ENCODE results near the gene GTPBP1. TPM values are rescaled to one million over a fixed set of nuclear protein-coding genes. Genes with fewer than 3 reads are reported as not detected.

The GTPBP1 gene
- total and polyA plus RNA-seq, 2 of the 13 experiments (the other 11 are each of a cell fraction or from before 2014, with no cell fraction given): 22.3 to 27.0 TPM

DNA sequence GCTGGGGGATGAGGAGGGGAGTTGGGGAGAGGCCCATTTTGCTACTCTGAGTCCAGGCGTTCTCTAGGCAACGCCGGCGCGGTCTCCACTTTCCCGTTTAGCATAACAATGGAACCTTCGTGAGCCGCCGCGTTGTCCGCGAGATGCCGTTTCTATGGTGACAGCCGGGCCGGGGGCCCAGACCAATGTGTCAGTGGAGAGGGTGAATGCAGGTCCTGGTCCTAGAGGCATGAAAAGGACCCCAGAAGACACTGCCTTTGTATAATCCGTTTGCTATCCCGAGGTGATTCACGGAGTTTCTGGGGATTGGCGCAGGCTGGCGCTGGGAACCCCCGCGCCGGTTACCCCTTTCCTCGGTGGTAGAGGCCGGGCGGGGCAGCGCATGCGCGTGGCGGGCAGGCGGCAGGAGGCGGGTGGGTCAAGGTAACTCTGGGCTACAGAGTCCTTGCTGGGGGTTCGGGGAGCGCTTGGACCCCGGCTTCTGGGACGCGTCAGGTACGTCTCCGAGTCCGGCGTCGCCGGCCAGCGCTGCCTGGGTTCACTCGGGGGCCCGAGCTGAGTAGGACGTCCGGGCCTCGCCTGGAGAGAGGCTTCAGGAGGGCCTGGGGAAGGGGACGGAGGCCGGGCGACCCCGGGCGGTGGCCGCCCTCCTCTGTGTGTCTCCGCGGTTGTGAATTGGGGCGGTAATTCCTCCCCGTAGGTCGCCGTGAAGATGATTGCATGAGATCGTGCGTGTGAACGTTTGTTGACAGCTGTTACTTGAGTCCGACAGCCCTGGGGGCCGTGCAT lies 49.3 kb upstream of the GTPBP1 start, which contains the start of the genes CBY1 and FAM227A (continued):
- TF ChIP-seq HNRNPLL (IDR thresholded peaks at IDR 0.05; ENCODE audit: low read depth, low read length, poor library complexity, severe bottlenecking) (peak; percentile 26), ZNF720 (CRISPR knock-in tag; IDR thresholded peaks at IDR 0.05) (no peak), ZNF788 (CRISPR knock-in tag; IDR thresholded peaks at IDR 0.05; ENCODE audit: borderline replicate concordance) (no peak), NFYB (CRISPR knock-in tag; IDR thresholded peaks at IDR 0.05) (no peak), MTF1 (CRISPR knock-in tag; IDR thresholded peaks at IDR 0.05) (no peak), TSC22D2 (CRISPR knock-in tag; IDR thresholded peaks at IDR 0.05; ENCODE audit: borderline replicate concordance) (no peak), ZBTB20 (CRISPR knock-in tag; IDR thresholded peaks at IDR 0.05; ENCODE audit: borderline replicate concordance, low read depth) (peak; percentile 78), ZNF343 (CRISPR knock-in tag; IDR thresholded peaks at IDR 0.05) (peak; percentile 54; the same call in 1 of the 2 replicates), ETV6 (CRISPR knock-in tag; conservative IDR thresholded peaks at IDR 0.05) (no peak), CHCHD3 (CRISPR knock-in tag; IDR thresholded peaks at IDR 0.05) (0 out of 2 replicates have a peak, but pooled peaks have one; percentile 48), ZKSCAN8 (CRISPR knock-in tag; IDR thresholded peaks at IDR 0.05; ENCODE audit: borderline replicate concordance) (no peak), SOX6 (IDR thresholded peaks at IDR 0.05) (no peak), SOX6 (CRISPR knock-in tag; IDR thresholded peaks at IDR 0.05) (peak; percentile 87), POLR2A (IDR thresholded peaks at IDR 0.05; ENCODE audit: insufficient read depth in 1 of 2, low read depth in 2 of 2, low read length in 2 of 2) (peak; percentile 59 to 77; a peak in 3 of 4 replicates), ZNF816 (CRISPR knock-in tag; IDR thresholded peaks at IDR 0.05; ENCODE audit: borderline replicate concordance) (0 out of 2 replicates have a peak, but pooled peaks have one; percentile 48), U2AF2 (IDR thresholded peaks at IDR 0.05; ENCODE audit: low read depth, low read length) (no peak), BHLHE40 (IDR thresholded peaks at IDR 0.05; ENCODE audit: low read length) (peak; percentile 95), ZNF644 (CRISPR knock-in tag; IDR thresholded peaks at IDR 0.05; ENCODE audit: low read depth) (no peak), ZNF441 (CRISPR knock-in tag; IDR thresholded peaks at IDR 0.05; ENCODE audit: borderline replicate concordance) (peak; percentile 63; the same call in 1 of the 2 replicates)
- TF ChIP-seq, protein P1, sequence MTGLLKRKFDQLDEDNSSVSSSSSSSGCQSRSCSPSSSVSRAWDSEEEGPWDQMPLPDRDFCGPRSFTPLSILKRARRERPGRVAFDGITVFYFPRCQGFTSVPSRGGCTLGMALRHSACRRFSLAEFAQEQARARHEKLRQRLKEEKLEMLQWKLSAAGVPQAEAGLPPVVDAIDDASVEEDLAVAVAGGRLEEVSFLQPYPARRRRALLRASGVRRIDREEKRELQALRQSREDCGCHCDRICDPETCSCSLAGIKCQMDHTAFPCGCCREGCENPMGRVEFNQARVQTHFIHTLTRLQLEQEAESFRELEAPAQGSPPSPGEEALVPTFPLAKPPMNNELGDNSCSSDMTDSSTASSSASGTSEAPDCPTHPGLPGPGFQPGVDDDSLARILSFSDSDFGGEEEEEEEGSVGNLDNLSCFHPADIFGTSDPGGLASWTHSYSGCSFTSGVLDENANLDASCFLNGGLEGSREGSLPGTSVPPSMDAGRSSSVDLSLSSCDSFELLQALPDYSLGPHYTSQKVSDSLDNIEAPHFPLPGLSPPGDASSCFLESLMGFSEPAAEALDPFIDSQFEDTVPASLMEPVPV (CRISPR knock-in tag; IDR thresholded peaks at IDR 0.05): no peak
- TF ChIP-seq, protein P2, sequence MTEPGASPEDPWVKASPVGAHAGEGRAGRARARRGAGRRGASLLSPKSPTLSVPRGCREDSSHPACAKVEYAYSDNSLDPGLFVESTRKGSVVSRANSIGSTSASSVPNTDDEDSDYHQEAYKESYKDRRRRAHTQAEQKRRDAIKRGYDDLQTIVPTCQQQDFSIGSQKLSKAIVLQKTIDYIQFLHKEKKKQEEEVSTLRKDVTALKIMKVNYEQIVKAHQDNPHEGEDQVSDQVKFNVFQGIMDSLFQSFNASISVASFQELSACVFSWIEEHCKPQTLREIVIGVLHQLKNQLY (CRISPR knock-in tag; IDR thresholded peaks at IDR 0.05): no peak
- TF ChIP-seq, protein P3, sequence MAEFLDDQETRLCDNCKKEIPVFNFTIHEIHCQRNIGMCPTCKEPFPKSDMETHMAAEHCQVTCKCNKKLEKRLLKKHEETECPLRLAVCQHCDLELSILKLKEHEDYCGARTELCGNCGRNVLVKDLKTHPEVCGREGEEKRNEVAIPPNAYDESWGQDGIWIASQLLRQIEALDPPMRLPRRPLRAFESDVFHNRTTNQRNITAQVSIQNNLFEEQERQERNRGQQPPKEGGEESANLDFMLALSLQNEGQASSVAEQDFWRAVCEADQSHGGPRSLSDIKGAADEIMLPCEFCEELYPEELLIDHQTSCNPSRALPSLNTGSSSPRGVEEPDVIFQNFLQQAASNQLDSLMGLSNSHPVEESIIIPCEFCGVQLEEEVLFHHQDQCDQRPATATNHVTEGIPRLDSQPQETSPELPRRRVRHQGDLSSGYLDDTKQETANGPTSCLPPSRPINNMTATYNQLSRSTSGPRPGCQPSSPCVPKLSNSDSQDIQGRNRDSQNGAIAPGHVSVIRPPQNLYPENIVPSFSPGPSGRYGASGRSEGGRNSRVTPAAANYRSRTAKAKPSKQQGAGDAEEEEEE (CRISPR knock-in tag; IDR thresholded peaks at IDR 0.05; ENCODE audit: borderline replicate concordance): no peak
- TF ChIP-seq, protein P4, sequence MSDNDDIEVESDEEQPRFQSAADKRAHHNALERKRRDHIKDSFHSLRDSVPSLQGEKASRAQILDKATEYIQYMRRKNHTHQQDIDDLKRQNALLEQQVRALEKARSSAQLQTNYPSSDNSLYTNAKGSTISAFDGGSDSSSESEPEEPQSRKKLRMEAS (IDR thresholded peaks at IDR 0.05): no peak
- TF ChIP-seq, protein P5, sequence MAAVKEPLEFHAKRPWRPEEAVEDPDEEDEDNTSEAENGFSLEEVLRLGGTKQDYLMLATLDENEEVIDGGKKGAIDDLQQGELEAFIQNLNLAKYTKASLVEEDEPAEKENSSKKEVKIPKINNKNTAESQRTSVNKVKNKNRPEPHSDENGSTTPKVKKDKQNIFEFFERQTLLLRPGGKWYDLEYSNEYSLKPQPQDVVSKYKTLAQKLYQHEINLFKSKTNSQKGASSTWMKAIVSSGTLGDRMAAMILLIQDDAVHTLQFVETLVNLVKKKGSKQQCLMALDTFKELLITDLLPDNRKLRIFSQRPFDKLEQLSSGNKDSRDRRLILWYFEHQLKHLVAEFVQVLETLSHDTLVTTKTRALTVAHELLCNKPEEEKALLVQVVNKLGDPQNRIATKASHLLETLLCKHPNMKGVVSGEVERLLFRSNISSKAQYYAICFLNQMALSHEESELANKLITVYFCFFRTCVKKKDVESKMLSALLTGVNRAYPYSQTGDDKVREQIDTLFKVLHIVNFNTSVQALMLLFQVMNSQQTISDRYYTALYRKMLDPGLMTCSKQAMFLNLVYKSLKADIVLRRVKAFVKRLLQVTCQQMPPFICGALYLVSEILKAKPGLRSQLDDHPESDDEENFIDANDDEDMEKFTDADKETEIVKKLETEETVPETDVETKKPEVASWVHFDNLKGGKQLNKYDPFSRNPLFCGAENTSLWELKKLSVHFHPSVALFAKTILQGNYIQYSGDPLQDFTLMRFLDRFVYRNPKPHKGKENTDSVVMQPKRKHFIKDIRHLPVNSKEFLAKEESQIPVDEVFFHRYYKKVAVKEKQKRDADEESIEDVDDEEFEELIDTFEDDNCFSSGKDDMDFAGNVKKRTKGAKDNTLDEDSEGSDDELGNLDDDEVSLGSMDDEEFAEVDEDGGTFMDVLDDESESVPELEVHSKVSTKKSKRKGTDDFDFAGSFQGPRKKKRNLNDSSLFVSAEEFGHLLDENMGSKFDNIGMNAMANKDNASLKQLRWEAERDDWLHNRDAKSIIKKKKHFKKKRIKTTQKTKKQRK (IDR thresholded peaks at IDR 0.05; ENCODE audit: low read length): no peak
